Lung (tissue), 12 donors: ENCODE results near the gene C11orf21. TPM values are rescaled to one million over a fixed set of nuclear protein-coding genes. Genes with fewer than 3 reads are reported as not detected.

Experiments used
- ATAC-seq: fragments of 200-7000 bp; cut with Tn5 transposase; one replicate; pipeline ENCODE4 v1.9.1; 2020; ENCODE audit warnings: moderate number of reproducible peaks; ENCODE audit not compliant: insufficient read depth, low FRiP score
- DNase-seq, 3 donors: peaks; one replicate each; pipeline ENCODE4 v3.0.0-alpha.2; 2013 to 2017
- H3K27ac ChIP-seq, 2 donors: one replicate each; pipeline ENCODE4 v1.5.1; 2013; ENCODE audit warnings: mild to moderate bottlenecking in 2 of 2, moderate library complexity in 2 of 2, control low read depth in 1 of 2, inconsistent platforms in 1 of 2, low read depth in 1 of 2, low read length in 1 of 2
- H3K27me3 ChIP-seq, 3 donors: one replicate each; pipeline ENCODE4 v1.5.1; 2013; ENCODE audit warnings: low read length in 2 of 3; ENCODE audit not compliant: control insufficient read depth in 3 of 3, insufficient read depth in 3 of 3
- H3K36me3 ChIP-seq, 4 donors: one replicate each; pipeline ENCODE4 v1.5.1; 2013; ENCODE audit warnings: low read length in 4 of 4, mild to moderate bottlenecking in 1 of 4, moderate library complexity in 1 of 4; ENCODE audit not compliant: control insufficient read depth in 4 of 4, insufficient read depth in 4 of 4
- H3K4me1 ChIP-seq, 5 donors: one replicate each; pipeline ENCODE4 v1.5.1; 2013; ENCODE audit warnings: low read length in 5 of 5, mild to moderate bottlenecking in 2 of 5, moderate library complexity in 1 of 5; ENCODE audit not compliant: control insufficient read depth in 5 of 5, insufficient read depth in 5 of 5
- H3K4me3 ChIP-seq: one replicate; pipeline ENCODE4 v1.5.1; 2013; ENCODE audit warnings: mild to moderate bottlenecking, control low read depth, moderate library complexity
- H3K9ac ChIP-seq, 2 donors: one replicate each; pipeline ENCODE4 v1.5.1; 2013; ENCODE audit warnings: low read length in 2 of 2, control low read depth in 1 of 2; ENCODE audit not compliant: insufficient read depth in 1 of 2
- H3K9me3 ChIP-seq, 4 donors: one replicate each; pipeline ENCODE4 v1.5.1; 2013; ENCODE audit warnings: low read length in 3 of 4, mild to moderate bottlenecking in 1 of 4, moderate library complexity in 1 of 4; ENCODE audit not compliant: control insufficient read depth in 4 of 4, insufficient read depth in 3 of 4
- CTCF ChIP-seq: IDR thresholded peaks from 2 replicates; pipeline ENCODE4 v1.5.1; 2012; ENCODE audit warnings: mild to moderate bottlenecking; ENCODE audit errors: control extremely low read depth, extremely low read depth
- WGBS, 2 donors: extraction: QIAGEN DNeasy Blood & Tissue Kit; methylation state at CpG; one replicate each; pipeline ENCODE4 v1.1.7; 2013; 5-methylcytosine and 5-hydroxymethylcytosine counted together
- polyA plus RNA-seq, 2 donors: library from polyadenylated mRNA; stranded (reverse); fragments of 200-250 nt; gene quantifications; one replicate each; pipeline ENCODE4 v1.2.1, GENCODE V29; 2013
- total RNA-seq, 2 donors: library from RNA; depleted of rRNA in 1 of 2; stranded (reverse); fragments of >200 nt in 1 of 2; gene quantifications; one replicate each; pipeline ENCODE4 v1.2.1, GENCODE V29; 2014 to 2021
- donor health status: control.
- donor health status: control.
- donor health status: Bipolar disorder and iron deficiency.
- donor health status: healthy.
- donor health status: DM: yes; HTN: yes; CAD: no.

Gene C11orf21
- total and polyA plus RNA-seq, 4 donors = 3.4 to 6.0 (median 4.8) TPM

DNA sequence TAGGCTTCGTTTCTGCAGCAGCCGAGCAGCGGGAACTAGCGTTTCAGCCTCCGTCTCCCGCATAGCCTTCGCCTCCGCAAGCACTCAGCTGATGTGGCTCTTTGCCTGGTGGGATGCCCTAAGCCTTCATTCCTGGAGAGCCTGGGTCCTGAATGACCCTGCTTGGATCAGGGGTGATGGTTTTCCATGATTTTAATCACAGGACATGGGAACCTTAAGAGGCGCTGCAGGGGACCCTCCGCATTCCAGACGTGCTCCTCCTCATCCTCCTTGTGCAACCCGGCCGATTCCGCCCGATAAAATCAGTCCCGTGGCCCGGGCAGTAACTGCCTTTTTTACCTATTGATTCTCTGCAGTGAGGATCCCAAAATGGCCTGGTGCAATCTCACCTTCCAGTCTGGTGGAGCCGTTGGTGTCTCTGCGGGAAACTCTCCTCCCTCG, 8.2 kb downstream of the C11orf21 start:
- WGBS, 2 donors = 74 to 85% methylated on average over 20 of the region's 20 CpGs
- H3K9ac ChIP-seq = no peak overlapping the region
- no peak overlapping the region for H3K27ac ChIP-seq
- no peaks in the 10 kb centered on the region for H3K9me3 ChIP-seq
- ATAC-seq (no peak), DNase-seq (no peak)
- no peak for TF ChIP-seq CTCF
- H3K4me1 ChIP-seq = peaks cover 0 to 3% (median 0%) of the 10 kb centered on the region in 5 donors
- H3K27me3 ChIP-seq = no peaks in the 10 kb centered on the region
- H3K4me3 ChIP-seq = no peak overlapping the region
- H3K36me3 ChIP-seq = no peaks in the 10 kb centered on the region

GRCh38 chr11:2290351-2290841, 11.3 kb downstream of the C11orf21 start:
- H3K4me3 ChIP-seq = no peak overlapping the region
- no peak for TF ChIP-seq CTCF
- no peaks in the 10 kb centered on the region for H3K27me3 ChIP-seq
- no peaks in the 10 kb centered on the region for H3K36me3 ChIP-seq
- WGBS, 2 donors = 50 to 62% methylated on average over 9 to 10 of the region's 10 CpGs
- H3K27ac ChIP-seq = peak overlapping the region in 1 of 2 donors; percentile 58
- no peak overlapping the region for H3K9ac ChIP-seq
- no peaks in the 10 kb centered on the region for H3K9me3 ChIP-seq
- peaks cover 0 to 17% (median 4%) of the 10 kb centered on the region in 5 donors for H3K4me1 ChIP-seq
- DNase-seq (peak in 1 of 3 donors; percentile 10), ATAC-seq (no peak)

GRCh38 chr11:2289859-2290258, 11.9 kb downstream of the C11orf21 start:
- peak overlapping the region in 1 of 2 donors; percentile 58 for H3K27ac ChIP-seq
- peaks cover 0 to 17% (median 4%) of the 10 kb centered on the region in 5 donors for H3K4me1 ChIP-seq
- no peak overlapping the region for H3K9ac ChIP-seq
- TF ChIP-seq CTCF = no peak
- no peaks in the 10 kb centered on the region for H3K36me3 ChIP-seq
- no peaks in the 10 kb centered on the region for H3K9me3 ChIP-seq
- ATAC-seq = no peak
- H3K27me3 ChIP-seq = no peaks in the 10 kb centered on the region
- 72 to 88% methylated on average over 10 of the region's 10 CpGs for WGBS, 2 donors
- peak in 1 of 3 donors; percentile 16 for DNase-seq
- no peak overlapping the region for H3K4me3 ChIP-seq

GRCh38 chr11:2289350-2289749, 12.4 kb downstream of the C11orf21 start:
- no peak for ATAC-seq
- TF ChIP-seq CTCF = no peak
- no peaks in the 10 kb centered on the region for H3K9me3 ChIP-seq
- H3K36me3 ChIP-seq = no peaks in the 10 kb centered on the region
- no peak overlapping the region for H3K4me3 ChIP-seq
- 71 to 77% methylated on average over 6 of the region's 6 CpGs for WGBS, 2 donors
- peak overlapping the region in 1 of 2 donors; percentile 58 for H3K27ac ChIP-seq
- no peaks in the 10 kb centered on the region for H3K27me3 ChIP-seq
- no peak overlapping the region for H3K9ac ChIP-seq
- DNase-seq = peak in 1 of 3 donors; percentile 10
- H3K4me1 ChIP-seq = peaks cover 0 to 17% (median 4%) of the 10 kb centered on the region in 5 donors
